K562 (cell line): ENCODE measurements around the gene RGS8. TPM values are rescaled to one million over a fixed set of nuclear protein-coding genes. Genes with fewer than 3 reads are reported as not detected.

Experiments
- ATAC-seq: fragments of 200-7000 bp; cut with Tn5 transposase; 3 replicates; pipeline ENCODE4 v1.9.1; 2020; ENCODE audit warnings: moderate library complexity
- BruUV-seq: library from RNA; stranded (reverse); fragments of 400-500 nt; replicated peaks from 2 replicates; lab custom pipeline; 2021; lab: Mats Ljungman, UMichigan
- CTCF ChIA-PET: fragments of 300-600 bp; formaldehyde crosslinking; extraction: SDS; loops from one replicate; lab custom pipeline; 2021; ENCODE audit warnings: low intra/inter-chr PET ratio; lab: Yijun Ruan, JAX
- POLR2A ChIA-PET: fragments of 300-600, 350-650 bp; sonication (Branson Sonifier 250); formaldehyde crosslinking; extraction: SDS; loops from one replicate; lab custom pipeline; 2021; ENCODE audit warnings: antibody characterized with exemption, inconsistent platforms; lab: Yijun Ruan, JAX
- DNase-seq, 4 experiments: peaks; one replicate each; pipeline versions ENCODE4 v3.0.0 to v3.0.0-alpha.2; 2011 to 2018; ENCODE audit warnings: low spot score in 3 of 4, mixed read lengths in 3 of 4; ENCODE audit errors: extremely low read depth in 1 of 4
- FAIRE-seq: peaks from 2 replicates; lab custom pipeline; 2011; peaks lifted over from hg19 to GRCh38; lab: Jason Lieb, UNC
- H2AFZ ChIP-seq: 2 replicates; pipeline ENCODE4 v1.6.0; 2011; ENCODE audit warnings: low read depth, low read length, control low read depth, inconsistent platforms
- H3K27ac ChIP-seq: fragments of 200-600 bp; 3 replicates; pipeline ENCODE4 v1.8.0; 2011; ENCODE audit warnings: low read depth, mild to moderate bottlenecking, control low read depth, inconsistent platforms, low read length, moderate library complexity, mixed read lengths; ENCODE audit errors: extremely low read depth
- H3K27me3 ChIP-seq, 2 experiments: fragments of 300-600 bp in 1 of 2; 2 replicates in 1 of 2; 3 replicates in 1 of 2; pipeline versions ENCODE4 v1.6.0 to v1.8.0; 2011; ENCODE audit warnings: inconsistent platforms in 2 of 2, low read length in 2 of 2, mild to moderate bottlenecking in 1 of 2, mixed read lengths in 1 of 2, moderate library complexity in 1 of 2; ENCODE audit not compliant: control insufficient read depth in 2 of 2, insufficient read depth in 2 of 2
- H3K36me3 ChIP-seq: fragments of 300-600 bp; 3 replicates; pipeline ENCODE4 v1.8.0; 2011; ENCODE audit warnings: mild to moderate bottlenecking, low read length, inconsistent platforms; ENCODE audit not compliant: control insufficient read depth, insufficient read depth
- H3K4me1 ChIP-seq, 2 experiments: fragments of 200-600 bp in 1 of 2; replicated peaks in 1 of 2; 2 replicates in 1 of 2; 3 replicates in 1 of 2; pipeline versions ENCODE4 v1.5.1 to v1.8.0; 2011; ENCODE audit warnings: inconsistent platforms in 2 of 2, low read length in 2 of 2, mild to moderate bottlenecking in 1 of 2, mixed read lengths in 1 of 2, moderate library complexity in 1 of 2; ENCODE audit not compliant: control insufficient read depth in 2 of 2, insufficient read depth in 2 of 2
- H3K4me2 ChIP-seq: 2 replicates; pipeline ENCODE4 v1.6.1; 2011; ENCODE audit warnings: low read length, control low read depth, inconsistent platforms, mixed read lengths; ENCODE audit not compliant: insufficient read depth
- H3K4me3 ChIP-seq: fragments of 200-600 bp; sonication (generic), shearing (Covaris generic); 2 replicates; pipeline ENCODE4 v1.5.1; 2016; ENCODE audit warnings: control low read depth, inconsistent platforms
- H3K79me2 ChIP-seq: fragments of 200-600 bp; 3 replicates; pipeline ENCODE4 v1.8.0; 2011; ENCODE audit warnings: low read length, inconsistent platforms; ENCODE audit not compliant: control insufficient read depth, insufficient read depth
- H3K9ac ChIP-seq, 2 experiments: 2 replicates each; pipeline versions ENCODE4 v1.6.0 to v1.6.1; 2011; ENCODE audit warnings: low read depth in 2 of 2, low read length in 2 of 2, control low read depth in 1 of 2, inconsistent platforms in 1 of 2, mild to moderate bottlenecking in 1 of 2, mixed read lengths in 1 of 2; ENCODE audit not compliant: insufficient read depth in 1 of 2
- H3K9me1 ChIP-seq: one replicate; pipeline ENCODE4 v1.6.0; 2011; ENCODE audit warnings: inconsistent platforms, mild to moderate bottlenecking, low read length, moderate library complexity; ENCODE audit not compliant: control insufficient read depth, insufficient read depth
- H3K9me3 ChIP-seq: replicated peaks from 2 replicates; pipeline ENCODE4 v1.5.1; 2011; ENCODE audit warnings: low read depth, low read length, inconsistent platforms; ENCODE audit not compliant: control insufficient read depth, insufficient read depth
- H4K20me1 ChIP-seq: replicated peaks from 2 replicates; pipeline ENCODE4 v1.6.1; 2011; ENCODE audit warnings: low read length, inconsistent platforms, mixed read lengths; ENCODE audit not compliant: control insufficient read depth, insufficient read depth
- BMI1 ChIP-seq: fragments of 150-350 bp; IDR thresholded peaks from 2 replicates; pipeline ENCODE4 v1.6.1; 2014; ENCODE audit warnings: low read length
- EZH2 ChIP-seq: IDR thresholded peaks from 2 replicates; pipeline ENCODE4 v1.6.1; 2012; ENCODE audit warnings: low read depth, mild to moderate bottlenecking, inconsistent platforms, low read length, borderline replicate concordance
- MLLT1 ChIP-seq, 2 experiments: fragments of 450-650 bp; IDR thresholded peaks; 2 replicates each; pipeline ENCODE4 v1.6.1; 2016
- PURB ChIP-seq: sonication (generic); formaldehyde crosslinking; IDR thresholded peaks from 2 replicates; pipeline ENCODE4 v1.9.0; 2021; ENCODE audit warnings: low read depth, mild to moderate bottlenecking, missing genetic modification reagents
- RFX5 ChIP-seq: IDR thresholded peaks from 2 replicates; pipeline ENCODE4 v1.6.1; 2011; ENCODE audit warnings: low read depth, mild to moderate bottlenecking, improper control_type of control experiment, low read length
- SRSF1 ChIP-seq: fragments of 200-400 bp; formaldehyde crosslinking; IDR thresholded peaks from 2 replicates; pipeline ENCODE4 v1.6.1; 2017; ENCODE audit warnings: mild to moderate bottlenecking, low read depth, low read length, moderate library complexity
- TBP ChIP-seq: optimal IDR thresholded peaks from 2 replicates; pipeline ENCODE3; 2011; ENCODE audit warnings: low read depth, low read length, improper control_type of control experiment
- THAP12 ChIP-seq: fragments of 250-450 bp; sonication (Bioruptor Pico); IDR thresholded peaks from 2 replicates; pipeline ENCODE4 v1.9.0; 2021; ENCODE audit warnings: mild to moderate bottlenecking, inconsistent platforms
- TRIM28 ChIP-seq: fragments of 450-650 bp; IDR thresholded peaks from 2 replicates; pipeline ENCODE4 v1.6.1; 2017
- XRCC4 ChIP-seq: IDR thresholded peaks from one replicate; pipeline ENCODE4 v1.6.1; 2011; ENCODE audit not compliant: insufficient read depth, insufficient read length; ENCODE audit errors: extremely low read depth
- ZKSCAN8 ChIP-seq: fragments of 200-800 bp; sonication (Bioruptor generic); IDR thresholded peaks from 2 replicates; pipeline ENCODE4 v1.6.1; 2016; ENCODE audit warnings: missing genetic modification characterization, missing compliant biosample characterization
- ZNF77 ChIP-seq: fragments of 250-450 bp; sonication (Bioruptor Pico); IDR thresholded peaks from 2 replicates; pipeline ENCODE4 v1.5.0; 2020
- WGBS: fragments of 100-300 bp; shearing (Covaris generic); methylation state at CpG from one replicate; pipeline ENCODE4 v1.1.6; 2016; ENCODE audit warnings: low coverage, mixed read lengths; ENCODE audit not compliant: insufficient coverage; ENCODE audit errors: missing lambda C conversion rate; 5-methylcytosine and 5-hydroxymethylcytosine counted together
- in situ Hi-C: fragments of 300-500 bp; cut with MboI; formaldehyde crosslinking; loops from 4 replicates; pipeline ENCODE4 v1.15.0; 2018; ENCODE audit warnings: inconsistent platforms, mixed read lengths
- intact Hi-C: fragments of 100-400 bp; cut with micrococcal nuclease; formaldehyde crosslinking; loops from 2 replicates; pipeline ENCODE4 v1.14.2; 2022
- polyA plus RNA-seq, 8 experiments: library from polyadenylated mRNA; depleted of rRNA in 4 of 8; stranded (reverse) in 5 of 8; unstranded in 3 of 8; fragments of >200 nt; fragmentation: Nextera tagmentation in 2 of 8; fragmentation: Illumina TruSeq in 1 of 8; extraction: Ambion mirVana in 2 of 8; extraction: Trizol in 1 of 8; gene quantifications; 2 replicates each; pipeline versions ENCODE4 v1.2.1 to v1.2.3, GENCODE V29; 2011 to 2014; ENCODE audit warnings: inconsistent platforms in 1 of 8, missing spikeins in 1 of 8
- total RNA-seq, 7 experiments: library from RNA; depleted of rRNA in 6 of 7; stranded (reverse); fragments of >200 nt in 6 of 7; fragmentation: Illumina TruSeq in 2 of 7; extraction: Trizol in 2 of 7; gene quantifications; 2 replicates each; pipeline versions ENCODE4 v1.2.1 to v1.2.3, GENCODE V29; 2011 to 2021; ENCODE audit warnings: low replicate concordance in 1 of 7
- TF ChIP-seq, protein P1 (sequence below), 2 experiments: IDR thresholded peaks; 2 replicates each; pipeline ENCODE4 v1.6.1; 2011; ENCODE audit warnings: borderline replicate concordance in 1 of 2, control low read depth in 1 of 2, low read depth in 1 of 2, low read length in 1 of 2, mild to moderate bottlenecking in 1 of 2, mixed read lengths in 1 of 2, moderate library complexity in 1 of 2; ENCODE audit not compliant: insufficient read depth in 1 of 2, insufficient read length in 1 of 2, poor library complexity in 1 of 2, severe bottlenecking in 1 of 2; ENCODE audit errors: extremely low read depth in 1 of 2
- TF ChIP-seq, protein P2 (sequence below): sonication (generic); formaldehyde crosslinking; IDR thresholded peaks from 2 replicates; pipeline ENCODE4 v1.8.0; 2022; ENCODE audit warnings: missing genetic modification reagents, mild to moderate bottlenecking, borderline replicate concordance
- TF ChIP-seq, protein P3 (sequence below): sonication (generic); formaldehyde crosslinking; IDR thresholded peaks from 2 replicates; pipeline ENCODE4 v1.8.0; 2022; ENCODE audit warnings: mild to moderate bottlenecking, low read depth, missing genetic modification reagents

The RGS8 gene
- total and polyA plus RNA-seq, 9 of the 15 experiments (the other 6 are each of a cell fraction or from before 2014, with no cell fraction given): not detected

GRCh38 chr1:182649041-182649440, 35.3 kb downstream of the RGS8 start (continued):
- no peak for TF ChIP-seq MLLT1 (IDR thresholded peaks at IDR 0.05)
- TF ChIP-seq PURB (CRISPR knock-in tag): no peak
- TF ChIP-seq TRIM28: no peak
- TF ChIP-seq THAP12 (CRISPR knock-in tag): no peak
- TF ChIP-seq XRCC4: no peak
- no peak for TF ChIP-seq SRSF1
- TF ChIP-seq, all 486 proteins: peak for 0

- no peaks in the 10 kb centered on the region for H3K9me3 ChIP-seq
- H4K20me1 ChIP-seq: no peaks in the 10 kb centered on the region; the same call in 1 of the 2 replicates
- no peak overlapping the region for H3K27ac ChIP-seq
- H2AFZ ChIP-seq: no peak overlapping the region
- H3K36me3 ChIP-seq: no peaks in the 10 kb centered on the region
- FAIRE-seq (no peak), ATAC-seq (no peak), DNase-seq (no peak)
- H3K9ac ChIP-seq: no peak overlapping the region
- no peaks in the 10 kb centered on the region for H3K9me1 ChIP-seq
- no peaks in the 10 kb centered on the region for H3K4me1 ChIP-seq
- no TSS peak for BruUV-seq
- WGBS: 2% methylated on average over 2 of the region's 2 CpGs
- in situ Hi-C loops (no loop called here), intact Hi-C loops (no loop called here)
- CTCF ChIA-PET: no interaction called here
- H3K4me3 ChIP-seq: no peak overlapping the region
- no peaks in the 10 kb centered on the region for H3K79me2 ChIP-seq
- no peak overlapping the region for H3K4me2 ChIP-seq
- POLR2A ChIA-PET: interaction anchor here (0.6 to 1.0 kb wide), 2 partner anchors 28 to 300 kb away, joined by 3 read pairs; no protein-coding TSS in a partner anchor
- peaks cover 21 to 43% of the 10 kb centered on the region in 2 experiments for H3K27me3 ChIP-seq
- TF ChIP-seq BMI1 (no peak), ZNF77 (CRISPR knock-in tag) (no peak), RFX5 (no peak), TBP (no peak), ZKSCAN8 (CRISPR knock-in tag) (no peak), EZH2 (no peak)
- TF ChIP-seq, protein P1, sequence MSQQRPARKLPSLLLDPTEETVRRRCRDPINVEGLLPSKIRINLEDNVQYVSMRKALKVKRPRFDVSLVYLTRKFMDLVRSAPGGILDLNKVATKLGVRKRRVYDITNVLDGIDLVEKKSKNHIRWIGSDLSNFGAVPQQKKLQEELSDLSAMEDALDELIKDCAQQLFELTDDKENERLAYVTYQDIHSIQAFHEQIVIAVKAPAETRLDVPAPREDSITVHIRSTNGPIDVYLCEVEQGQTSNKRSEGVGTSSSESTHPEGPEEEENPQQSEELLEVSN (IDR thresholded peaks at IDR 0.05; ENCODE audit: borderline replicate concordance in 1 of 2, extremely low read depth in 1 of 2, insufficient read depth in 1 of 2, insufficient read length in 1 of 2, low read depth in 1 of 2, low read length in 1 of 2, poor library complexity in 1 of 2, severe bottlenecking in 1 of 2): no peak
- TF ChIP-seq, protein P2, sequence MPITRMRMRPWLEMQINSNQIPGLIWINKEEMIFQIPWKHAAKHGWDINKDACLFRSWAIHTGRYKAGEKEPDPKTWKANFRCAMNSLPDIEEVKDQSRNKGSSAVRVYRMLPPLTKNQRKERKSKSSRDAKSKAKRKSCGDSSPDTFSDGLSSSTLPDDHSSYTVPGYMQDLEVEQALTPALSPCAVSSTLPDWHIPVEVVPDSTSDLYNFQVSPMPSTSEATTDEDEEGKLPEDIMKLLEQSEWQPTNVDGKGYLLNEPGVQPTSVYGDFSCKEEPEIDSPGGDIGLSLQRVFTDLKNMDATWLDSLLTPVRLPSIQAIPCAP: no peak
- TF ChIP-seq, protein P3, sequence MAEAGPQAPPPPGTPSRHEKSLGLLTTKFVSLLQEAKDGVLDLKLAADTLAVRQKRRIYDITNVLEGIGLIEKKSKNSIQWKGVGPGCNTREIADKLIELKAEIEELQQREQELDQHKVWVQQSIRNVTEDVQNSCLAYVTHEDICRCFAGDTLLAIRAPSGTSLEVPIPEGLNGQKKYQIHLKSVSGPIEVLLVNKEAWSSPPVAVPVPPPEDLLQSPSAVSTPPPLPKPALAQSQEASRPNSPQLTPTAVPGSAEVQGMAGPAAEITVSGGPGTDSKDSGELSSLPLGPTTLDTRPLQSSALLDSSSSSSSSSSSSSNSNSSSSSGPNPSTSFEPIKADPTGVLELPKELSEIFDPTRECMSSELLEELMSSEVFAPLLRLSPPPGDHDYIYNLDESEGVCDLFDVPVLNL: no peak
Observed at GRCh38 chr1:182646739-182647138, 37.6 kb downstream of the RGS8 start.
